Measurements from ENCODE around the gene MTRFR. TPM values are rescaled to one million over a fixed set of nuclear protein-coding genes. Genes with fewer than 3 reads are reported as not detected.
"Not testable (repeated sequence)": the region's sequence is repeated elsewhere in the genome, so short reads cannot be mapped to it uniquely, and the experiment has no call there.

Gene MTRFR
- 10.9 TPM for total RNA-seq

DNA sequence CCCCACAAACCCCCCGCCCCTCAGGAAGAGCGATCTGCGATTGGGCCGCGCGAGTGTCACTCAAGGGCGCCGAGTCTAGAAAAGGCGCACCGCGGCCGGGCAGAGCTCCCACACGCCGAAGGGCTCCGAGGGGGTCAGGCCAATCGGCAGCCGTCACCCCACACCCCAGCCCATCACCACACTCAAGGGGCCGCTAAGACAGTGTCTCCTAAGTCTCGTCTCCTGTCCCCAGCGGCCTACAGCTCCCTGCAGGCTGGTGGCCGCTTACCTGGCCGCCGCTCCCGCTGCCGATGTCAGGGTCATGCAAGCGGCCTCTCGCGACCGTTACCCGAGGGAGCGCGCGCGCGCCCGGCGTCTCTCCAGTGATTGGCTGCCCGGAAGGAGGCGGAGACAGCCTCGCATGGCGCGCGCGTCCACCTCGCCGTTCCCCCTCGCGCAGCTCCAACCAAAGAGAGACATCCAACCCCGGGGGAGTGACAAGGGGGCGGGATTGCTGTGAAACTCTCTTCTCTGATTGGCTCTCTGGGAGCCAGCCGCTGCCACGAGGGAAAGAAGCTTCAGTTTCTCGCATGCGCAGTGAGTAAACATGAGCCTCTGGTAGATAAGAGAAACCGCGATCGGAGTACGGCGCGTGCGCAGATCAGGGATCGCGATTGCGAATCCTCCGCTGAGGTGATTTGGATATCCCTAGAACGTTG lies at the start of gene MTRFR, which contains the start of gene MPHOSPH9:
MTRFR (plus strand) TSS at position 630 of the 698 bp plus-strand sequence. CDS start 20,239 bp downstream, outside the sequence.
MPHOSPH9 (minus strand) TSS at position 335 of the 698 bp plus-strand sequence. CDS start 2,777 bp downstream, outside the sequence.
- peak; percentile 100 for DNase-seq

DNA sequence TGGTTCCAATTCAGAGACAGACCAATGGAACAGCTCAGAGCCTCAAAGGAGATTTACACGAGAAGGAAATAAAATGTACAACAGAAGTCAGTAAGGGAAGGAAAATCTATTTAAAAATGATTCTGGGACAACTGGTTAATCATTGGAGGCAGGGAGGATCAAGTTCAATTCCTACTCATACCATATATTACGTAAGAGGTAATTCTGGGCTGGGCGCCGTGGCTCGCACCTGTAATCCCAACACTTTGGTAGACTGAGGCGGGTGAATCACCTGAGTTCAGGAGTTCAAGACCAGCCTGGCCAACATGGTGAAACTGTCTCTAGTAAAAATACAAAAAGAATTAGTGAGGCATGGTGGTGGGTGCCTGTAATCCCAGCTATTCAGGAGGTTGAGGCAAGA lies 45.6 kb upstream of the MTRFR start:
- DNase-seq, result no peak

DNA sequence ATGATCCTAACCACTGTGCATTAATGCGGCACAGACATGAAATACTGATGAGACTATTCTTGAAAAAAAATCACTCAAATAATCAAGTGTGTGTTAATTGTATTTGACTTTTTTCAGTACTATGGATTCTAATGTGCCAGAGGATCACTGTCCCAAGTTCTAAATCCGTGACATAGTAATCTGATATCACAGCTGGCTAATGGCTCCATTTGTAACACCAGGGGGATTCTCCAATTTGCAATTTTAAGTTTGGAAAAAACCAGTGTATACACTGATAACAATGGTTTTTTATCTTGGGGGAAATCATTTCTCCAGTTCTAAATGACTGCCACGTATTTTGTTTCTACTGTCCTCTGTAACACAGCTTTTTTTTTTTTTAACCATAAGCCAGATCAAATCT lies 33.3 kb upstream of the MTRFR start:
- no peak for DNase-seq

DNA sequence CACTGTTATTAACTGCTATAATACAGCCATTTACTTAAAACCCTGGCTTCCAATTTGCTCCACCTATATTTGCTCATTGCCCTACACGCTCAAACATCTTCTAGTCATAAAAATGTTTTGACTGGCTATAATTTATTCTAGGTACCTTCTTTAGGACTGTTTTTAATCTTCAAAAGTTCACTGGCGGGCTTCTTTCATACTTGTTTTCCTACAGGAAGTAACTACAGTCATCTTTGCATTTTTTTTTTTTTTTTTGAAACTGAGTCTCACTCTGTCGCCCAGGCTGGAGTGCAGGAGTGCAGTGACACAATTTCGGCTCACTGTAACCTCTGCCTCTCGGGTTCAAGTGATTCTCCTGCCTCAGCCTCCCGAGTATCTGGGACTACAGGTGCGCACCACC lies 32.8 kb upstream of the MTRFR start:
- DNase-seq, result no peak

DNA sequence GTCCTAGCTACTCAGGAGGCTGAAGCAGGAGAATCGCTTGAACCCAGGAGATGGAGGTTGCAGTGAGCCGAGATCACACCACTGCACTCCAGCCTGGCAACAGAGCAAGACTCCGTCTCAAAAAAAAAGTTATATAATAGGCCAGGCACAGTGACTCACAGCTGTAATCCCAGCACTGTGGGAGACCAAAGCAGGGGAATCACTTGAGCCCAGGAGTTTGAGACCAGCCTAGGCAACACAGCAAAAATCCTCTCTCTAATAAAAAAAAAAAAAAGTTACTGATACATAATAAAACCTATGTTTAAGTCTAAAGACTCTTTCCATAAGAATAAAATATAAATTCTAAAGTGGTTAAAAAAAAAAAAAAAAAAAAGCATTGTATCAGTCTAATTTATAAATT lies 26.4 kb upstream of the MTRFR start:
- not testable (repeated sequence) for DNase-seq

DNA sequence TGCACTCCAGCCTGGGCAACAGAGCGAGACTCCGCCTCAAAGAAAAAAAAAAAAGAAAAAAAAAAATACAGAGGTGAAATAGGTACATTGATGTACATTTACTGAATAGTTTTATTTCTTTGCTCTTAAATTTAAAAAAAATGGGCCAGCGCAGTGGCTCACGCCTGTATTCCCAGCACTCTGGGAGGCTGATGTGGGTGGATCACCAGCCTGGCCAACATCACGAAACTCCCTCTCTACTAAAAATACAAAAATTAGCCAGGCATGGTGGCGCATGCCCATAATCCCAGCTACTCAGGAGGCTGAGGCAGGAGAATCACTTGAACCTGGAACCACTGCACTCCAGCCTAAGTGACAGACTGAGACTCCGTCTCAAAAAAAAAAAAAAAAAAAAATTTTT lies 25.4 kb upstream of the MTRFR start:
- not testable (repeated sequence) for DNase-seq

DNA sequence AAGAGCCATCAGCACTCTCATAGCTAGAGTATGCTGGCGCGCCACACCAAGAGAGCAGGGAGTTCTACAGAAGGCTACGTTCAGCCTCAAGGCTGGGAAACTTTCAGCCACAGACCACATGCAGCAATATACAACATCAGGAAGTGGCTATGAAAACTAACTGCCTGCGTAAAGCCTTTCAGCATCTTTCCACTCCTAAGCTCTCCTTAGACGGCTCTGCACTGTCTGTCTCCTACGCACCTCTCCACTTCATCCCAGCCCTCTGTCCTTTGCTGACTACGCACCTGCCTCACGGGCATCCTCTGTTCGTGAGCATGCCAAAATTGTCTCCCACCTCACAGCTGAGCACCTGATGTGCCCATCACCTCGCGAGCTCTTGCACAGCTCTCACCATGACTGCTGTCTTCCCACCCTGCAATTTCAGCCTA lies 10.0 kb upstream of the MTRFR start:
- DNase-seq, result no peak

DNA sequence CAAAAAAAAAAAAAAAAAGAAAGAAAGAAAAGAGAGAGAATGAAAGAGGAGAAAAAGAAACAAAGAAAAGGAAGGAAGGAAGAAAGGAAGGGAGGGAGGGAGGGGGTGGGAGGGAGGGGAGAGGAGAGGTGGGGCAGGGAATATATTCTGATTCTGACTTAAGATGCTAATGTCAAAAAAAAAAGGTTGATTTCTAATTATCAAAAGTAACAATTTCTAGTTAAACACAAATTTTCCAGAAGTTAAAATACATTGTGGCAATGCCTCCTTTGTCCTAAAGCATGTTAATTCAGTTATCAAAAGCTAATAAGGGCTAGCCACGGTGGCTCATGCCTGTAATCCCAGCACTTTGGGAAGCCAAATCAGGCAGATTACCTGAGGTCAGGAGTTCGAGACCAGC lies 7.8 kb upstream of the MTRFR start:
- no peak for DNase-seq

DNA sequence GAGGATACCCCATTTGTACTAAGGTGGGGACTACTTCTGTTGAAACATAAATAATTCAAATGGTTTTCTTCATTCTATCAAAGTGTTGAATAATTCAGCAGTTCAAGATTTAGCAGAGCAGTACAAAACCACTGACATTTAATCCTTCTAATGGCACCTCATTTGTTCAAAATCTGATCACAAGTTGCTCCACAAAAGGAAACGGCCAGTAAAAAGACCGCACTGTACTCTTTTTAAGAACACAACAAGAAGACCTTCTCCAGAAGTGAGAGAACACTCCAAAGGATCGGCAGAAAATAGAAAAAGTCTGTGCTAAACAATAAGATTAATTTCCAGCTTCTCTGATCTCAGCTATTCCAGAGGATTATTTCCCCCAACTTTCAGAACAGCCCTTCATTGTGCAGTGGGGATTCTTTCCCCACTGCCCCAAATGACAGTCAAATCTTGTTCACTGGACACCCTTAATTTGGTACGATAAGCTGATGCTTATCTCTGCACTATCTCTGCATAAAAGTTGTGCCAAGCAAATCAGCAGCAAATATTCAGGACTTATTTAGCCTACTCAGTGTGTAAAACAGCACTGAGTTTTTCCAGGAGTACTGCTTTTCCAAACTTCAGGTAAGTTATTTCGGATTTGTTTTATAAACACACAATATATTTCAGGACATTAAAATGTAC lies 5.5 kb upstream of the MTRFR start:
- no peak for DNase-seq

DNA sequence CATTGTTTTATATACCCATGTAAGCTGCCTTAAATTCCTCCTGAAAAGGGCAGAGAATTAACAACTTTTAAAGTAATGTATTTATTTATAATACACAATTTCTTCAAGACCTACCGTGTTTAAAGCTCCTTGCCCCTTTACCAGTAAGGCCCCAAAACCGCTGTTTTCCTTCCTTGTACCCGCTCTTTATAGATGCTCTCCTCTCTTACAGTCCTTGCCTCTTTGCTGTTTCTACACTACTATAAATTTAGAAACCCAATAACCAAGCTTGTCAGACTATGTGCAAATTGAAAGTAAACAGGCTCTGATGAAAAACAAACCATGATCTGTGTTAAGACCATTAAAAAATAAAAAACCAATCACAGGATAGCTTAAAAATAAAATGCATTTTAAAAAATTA lies 4.2 kb upstream of the MTRFR start:
- DNase-seq, result no peak

DNA sequence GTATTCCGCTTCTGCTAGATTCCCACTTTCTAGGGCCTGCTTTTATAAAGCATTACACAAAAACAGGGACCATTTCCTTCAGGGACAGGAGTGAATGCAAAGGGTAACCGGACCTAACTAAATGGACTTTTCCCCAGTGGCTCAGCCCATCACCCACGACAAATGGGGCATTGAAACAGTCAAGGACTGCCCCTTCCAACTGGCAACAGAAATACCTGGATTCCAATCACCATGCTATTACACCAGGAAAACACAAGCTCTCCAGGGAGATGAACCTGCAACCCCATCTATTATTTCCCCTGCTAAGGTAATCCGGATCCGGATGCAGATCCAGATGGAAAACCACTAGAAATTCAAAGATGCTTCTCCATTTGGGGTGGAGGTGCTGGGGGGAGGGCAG lies 1.3 kb upstream of the MTRFR start:
- DNase-seq, result no peak

DNA sequence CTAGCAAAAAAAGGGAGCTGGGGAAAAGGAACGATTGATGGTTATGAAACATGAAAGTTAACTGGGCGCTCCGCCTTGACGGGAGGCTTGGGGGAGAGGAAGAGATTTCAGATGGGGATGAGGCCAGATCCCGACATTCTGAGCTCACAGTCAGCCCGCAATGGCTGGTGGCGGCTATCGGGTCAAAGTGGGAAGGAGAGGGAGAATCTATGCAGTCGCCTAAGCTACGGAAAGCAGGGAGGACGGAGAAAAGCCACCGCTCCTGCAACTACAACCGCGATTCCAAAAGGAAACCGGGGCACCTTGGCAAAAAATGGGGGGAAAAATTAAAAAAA lies 797 bp upstream of the MTRFR start:
- DNase-seq, result no peak

DNA sequence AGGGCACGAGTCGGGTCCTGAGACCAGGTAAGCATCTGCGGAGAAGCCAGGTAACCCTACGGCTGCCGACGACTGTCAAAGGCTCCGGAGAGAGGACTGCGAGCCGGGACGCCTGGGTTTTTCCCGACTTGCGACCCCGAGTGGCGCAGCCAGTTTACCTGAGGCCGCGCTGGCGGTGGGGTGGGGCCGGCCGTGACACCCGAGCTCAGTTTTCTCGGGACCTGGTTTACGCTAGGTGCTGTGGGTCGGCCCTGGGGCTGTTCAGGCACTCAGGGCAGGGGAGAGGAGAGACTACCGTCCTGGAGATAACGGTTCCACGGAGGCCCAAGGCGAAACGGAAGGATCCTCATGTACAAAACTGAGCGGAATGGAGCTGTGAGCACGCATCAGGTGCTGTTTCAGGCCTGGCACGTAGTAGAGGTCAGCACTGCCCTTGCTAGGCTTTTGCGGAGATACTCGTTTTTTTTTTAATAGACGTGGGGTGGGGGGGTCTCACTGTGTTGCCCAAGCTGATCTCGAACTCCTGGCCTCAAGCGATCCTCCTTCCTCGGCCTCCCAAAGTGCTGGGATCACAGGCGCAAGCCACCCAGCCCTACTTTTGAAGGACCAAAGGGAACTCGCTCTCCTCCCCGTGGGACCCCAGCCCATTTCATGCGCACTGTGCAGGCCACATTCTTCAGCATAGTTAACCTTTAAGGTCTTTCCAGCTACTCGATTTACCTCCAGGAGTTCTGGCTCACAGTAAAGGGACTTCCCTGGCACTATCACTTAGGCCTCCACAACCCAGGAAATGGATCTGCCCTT lies 471 bp downstream of the MTRFR start:
- DNase-seq, result no peak

DNA sequence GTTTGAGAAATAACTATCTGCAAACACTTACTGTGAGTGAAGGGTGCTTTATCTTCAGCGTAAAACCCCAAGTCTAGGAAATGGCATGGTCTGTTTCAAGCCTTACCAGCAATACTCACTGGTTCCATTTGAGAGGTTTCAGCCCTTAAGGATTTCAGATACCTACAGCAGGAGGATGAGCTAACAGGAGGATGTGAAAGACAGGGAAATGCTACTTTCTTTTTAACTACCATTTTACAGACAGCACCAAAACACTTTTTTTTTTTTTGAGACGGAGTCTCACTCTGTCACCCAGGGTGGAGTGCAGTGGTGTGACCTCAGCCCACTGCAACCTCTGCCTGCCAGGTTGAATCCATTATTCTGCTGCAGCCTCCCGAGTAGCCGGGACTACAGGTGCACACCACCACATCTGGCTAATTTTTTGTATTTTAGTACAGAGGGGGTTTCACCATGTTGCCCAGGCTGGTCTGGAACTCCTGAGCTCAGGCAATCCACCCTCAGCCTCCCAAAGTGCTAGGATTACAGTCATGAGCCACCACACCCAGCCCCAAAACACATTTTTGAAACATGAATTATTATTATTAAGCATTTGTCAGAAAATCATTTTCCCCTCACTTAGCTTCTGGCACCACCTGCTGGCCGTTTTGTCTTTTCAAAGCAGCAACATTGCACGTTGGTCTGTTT lies 4.6 kb downstream of the MTRFR start:
- DNase-seq, result peak; percentile 50

DNA sequence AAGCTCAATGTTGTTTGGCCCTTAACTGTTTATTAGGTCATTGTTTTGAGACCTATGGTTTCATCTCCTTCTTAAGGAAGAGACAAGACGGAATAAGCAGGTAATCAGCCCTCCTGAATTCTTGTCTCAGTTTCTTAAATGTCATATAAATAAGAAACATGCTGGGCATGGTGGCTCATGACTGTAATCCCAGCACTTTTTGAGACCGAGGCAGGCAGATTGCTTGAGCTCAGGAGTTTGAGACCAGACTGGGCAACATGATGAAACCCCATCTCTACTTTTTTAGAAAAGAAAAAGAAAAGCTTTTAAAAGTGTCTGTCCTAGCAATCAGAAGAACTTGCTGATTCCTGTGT lies 5.1 kb downstream of the MTRFR start:
- no peak for DNase-seq

DNA sequence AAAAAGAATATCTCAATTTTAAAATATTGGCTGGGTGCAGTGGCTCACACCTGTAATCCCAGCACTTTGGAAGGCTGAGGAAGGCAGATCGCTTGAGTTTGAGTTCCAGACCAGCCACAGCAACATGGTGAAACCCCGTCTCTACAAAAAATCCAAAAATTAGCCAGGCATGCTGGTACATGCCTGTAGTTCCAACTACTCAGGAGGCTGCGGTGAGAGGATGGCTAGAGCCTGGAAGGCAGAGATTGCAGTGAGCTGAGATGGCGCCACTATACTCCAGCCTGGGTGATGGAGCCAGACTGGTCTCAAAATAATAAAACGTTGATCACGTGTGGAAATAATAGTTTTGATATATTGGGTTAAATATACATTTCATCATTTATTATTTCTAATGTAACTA lies 5.7 kb downstream of the MTRFR start:
- no peak for DNase-seq

DNA sequence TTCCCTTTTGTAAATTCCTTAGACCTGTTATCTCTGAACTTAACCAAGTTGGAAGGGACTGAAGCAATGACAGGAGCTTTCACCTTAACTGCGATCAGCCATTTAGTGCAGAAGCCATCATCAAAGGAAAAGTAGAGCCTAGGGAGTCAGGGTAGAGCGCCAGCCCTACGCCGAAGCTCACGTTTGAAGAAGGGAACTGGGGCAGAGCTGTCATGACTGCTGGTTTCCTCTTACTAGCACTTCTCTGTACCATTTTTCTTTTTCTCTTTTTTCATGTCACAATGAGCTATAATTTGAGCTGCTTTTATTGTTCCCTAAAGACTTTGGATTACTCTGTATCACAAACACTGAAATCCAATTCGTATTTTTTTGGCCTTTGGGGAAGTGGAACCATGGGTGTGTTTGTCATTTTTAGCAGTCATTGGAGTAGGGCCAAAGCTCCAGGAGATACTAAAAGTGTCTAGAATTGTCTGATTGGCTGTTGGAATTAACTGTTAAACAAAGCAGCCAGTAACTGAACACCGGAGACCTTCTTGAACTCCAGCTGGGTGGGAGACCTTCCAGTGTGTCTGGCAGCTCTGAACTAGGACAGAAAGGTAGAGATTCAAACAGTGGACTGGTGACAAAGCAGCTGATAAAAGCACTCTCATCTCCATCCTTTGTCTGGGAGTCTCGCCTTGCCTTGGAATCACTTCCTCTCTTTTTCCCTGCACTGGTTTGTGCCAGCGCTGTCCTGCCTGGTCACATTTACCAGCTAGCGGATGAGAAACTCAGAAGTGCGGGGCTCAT lies 9.1 kb downstream of the MTRFR start:
- no peak for DNase-seq

DNA sequence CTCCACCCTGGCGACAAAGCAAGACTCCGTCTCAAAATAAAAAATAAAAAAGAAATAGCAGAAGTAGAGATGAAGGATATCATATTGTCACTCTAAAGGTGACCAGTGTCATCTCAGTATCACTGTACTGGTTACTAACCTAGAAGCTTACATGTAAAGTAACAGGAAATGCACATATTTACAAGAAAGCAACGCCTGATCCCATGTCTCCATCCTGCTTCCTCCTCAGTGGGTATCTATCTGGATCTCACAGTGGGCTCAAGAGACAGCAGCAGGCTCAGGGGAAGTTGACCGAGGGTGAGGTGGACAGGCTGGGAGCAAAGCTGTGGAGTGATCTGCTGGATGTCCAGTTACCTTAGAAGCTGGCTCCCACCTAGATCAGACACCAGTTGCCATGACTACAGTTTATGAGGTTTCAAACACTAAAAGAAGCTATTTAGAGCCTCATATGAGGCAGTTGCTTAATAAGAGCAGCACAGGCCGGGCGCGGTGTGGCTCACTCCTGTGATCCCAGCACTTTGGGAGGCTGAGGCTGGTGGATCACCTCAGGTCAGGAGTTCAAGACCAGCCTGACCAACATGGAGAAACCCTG lies 10.5 kb downstream of the MTRFR start:
- DNase-seq, result no peak

DNA sequence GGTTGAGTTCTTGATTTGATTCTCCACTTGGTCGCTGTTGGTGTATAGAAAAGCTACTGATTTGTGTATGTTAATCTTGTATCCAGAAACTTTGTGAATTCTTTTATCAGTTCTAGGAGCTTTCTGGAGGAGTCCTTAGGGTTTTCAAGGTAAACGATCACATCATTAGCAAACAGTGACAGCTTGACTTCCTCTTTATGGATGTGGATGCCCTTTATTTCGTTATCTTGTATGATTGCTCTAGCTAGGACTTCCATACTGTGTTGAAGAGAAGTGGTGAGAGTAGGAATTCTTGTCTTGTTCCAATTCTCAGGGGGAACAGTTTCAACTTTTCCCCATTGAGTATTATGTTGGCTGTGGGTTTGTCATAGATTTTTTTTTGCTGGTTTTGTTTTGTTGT lies 12.4 kb downstream of the MTRFR start:
- DNase-seq, result no peak

DNA sequence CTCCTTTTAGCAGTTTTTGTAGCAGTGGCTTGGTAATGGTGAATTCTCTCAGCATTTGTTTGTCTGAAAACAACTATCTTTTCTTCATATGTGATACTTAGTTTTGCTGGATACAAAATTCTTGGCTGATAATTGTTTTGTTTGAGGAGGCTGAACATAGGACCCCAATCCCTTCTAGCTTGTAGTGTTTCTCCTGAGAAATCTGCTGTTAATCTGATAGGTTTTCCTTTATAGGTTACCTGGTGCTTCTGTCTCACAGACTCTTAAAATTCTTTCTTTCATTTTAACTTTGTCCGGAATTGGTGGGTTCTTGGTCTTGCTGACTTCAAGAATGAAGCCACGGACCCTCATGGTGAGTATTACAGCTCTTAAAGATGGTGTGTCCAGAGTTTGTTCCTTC lies 14.9 kb downstream of the MTRFR start:
- not testable (repeated sequence) for DNase-seq

DNA sequence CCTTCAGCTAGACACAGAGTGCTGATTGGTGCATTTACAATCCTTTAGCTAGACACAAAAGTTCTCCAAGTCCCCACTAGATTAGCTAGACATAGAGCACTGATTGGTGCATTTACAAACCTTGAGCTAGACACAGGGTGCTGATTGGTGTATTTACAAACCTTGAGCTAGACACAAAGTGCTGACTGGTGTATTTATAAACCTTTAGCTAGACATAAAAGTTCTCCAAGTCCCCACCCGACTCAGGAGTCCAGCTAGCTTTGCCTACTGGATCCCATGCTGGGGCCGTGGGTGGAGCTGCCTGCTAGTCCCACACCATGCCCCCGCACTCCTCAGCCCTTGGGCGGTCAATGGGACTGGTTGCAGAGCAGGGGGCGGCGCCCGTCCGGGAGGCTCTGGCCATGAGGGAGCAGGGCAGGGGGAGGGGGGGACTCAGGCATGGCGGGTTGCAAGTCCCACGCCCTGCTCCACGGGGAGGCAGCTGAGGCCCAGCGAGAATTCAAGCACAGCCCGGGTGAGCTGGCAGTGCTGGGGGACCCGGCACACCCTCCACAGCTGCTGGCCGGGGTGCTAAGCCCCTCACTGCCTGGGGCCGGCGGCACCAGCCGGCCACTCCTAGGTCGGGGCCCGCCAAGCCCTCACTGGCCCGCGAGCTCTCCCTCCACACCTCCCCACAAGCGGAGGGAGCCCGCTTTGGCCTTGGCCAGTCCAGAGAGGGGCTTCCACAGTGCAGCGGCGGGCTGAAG lies 15.9 kb downstream of the MTRFR start:
- not testable (repeated sequence) for DNase-seq

Data from skin of body (tissue), 2 donors.